Embryonic facial prominence (tissue), 1 donor: ENCODE results near the gene LHFPL3.
"Not testable (repeated sequence)": the region's sequence is repeated elsewhere in the genome, so short reads cannot be mapped to it uniquely, and the experiment has no call there.

ENCODE experiments used
- DNase-seq: peaks from one replicate; pipeline ENCODE4 v3.0.0-alpha.2; 2016; ENCODE audit errors: extremely low spot score

LHFPL3 gene

DNA sequence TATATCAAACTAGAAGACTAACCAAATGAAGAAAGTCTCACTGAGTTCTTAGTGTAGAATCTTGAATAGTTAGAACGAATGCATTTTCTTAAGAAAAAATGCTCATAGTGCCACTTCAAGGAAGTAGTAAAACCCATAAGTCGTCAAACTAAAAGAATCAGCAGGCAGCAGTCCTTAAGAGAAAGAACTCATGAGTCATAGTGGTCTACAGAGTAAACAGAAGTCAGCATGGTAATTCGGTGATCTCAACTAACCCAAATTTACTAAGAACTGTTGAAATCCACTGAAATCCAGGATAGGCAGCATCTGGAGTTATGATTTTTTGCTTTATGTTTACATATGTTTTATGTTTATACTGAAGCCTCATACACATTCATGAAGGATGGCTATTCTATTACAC, 256.2 kb downstream of the LHFPL3 start:
- no peak for DNase-seq

DNA sequence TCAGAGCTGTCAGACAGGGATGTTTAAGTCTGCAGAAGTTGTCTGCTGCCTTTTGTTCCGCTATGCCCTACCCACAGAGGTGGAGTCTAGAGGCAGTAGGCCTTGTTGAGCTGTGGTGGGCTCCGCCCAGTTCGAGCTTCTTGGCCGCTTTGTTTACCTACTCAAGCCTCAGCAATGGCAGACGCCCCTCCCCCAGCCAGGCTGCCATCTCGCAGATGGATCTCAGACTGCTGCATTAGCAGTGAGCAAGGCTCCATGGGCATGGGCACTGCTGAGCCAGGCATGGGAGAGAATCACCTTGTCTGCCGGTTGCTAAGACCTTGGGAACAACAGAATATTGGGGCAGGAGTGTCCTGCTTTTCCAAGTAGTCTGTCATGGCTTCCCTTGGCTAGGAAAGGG, 267.2 kb downstream of the LHFPL3 start:
- DNase-seq, result not testable (repeated sequence)

DNA sequence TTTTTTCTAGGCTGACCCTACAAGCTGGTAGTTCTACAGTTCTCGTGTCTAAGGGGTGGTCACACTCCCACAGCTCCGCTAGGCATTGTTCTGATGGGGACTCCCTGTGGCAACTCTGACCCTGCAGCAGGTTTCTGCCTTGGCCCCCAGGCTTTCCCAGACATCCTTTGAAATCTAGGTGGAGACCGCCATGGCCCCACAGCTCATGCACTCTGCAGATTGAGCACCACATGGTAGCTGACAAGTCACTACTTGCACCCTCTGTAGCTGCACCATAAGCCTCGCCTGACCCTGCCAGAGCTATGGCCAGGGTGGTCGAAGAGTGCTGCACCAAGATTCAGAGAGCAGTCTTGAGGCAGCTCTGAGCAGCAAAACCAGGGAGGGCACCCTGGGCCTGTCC, 275.6 kb downstream of the LHFPL3 start:
- no peak for DNase-seq

DNA sequence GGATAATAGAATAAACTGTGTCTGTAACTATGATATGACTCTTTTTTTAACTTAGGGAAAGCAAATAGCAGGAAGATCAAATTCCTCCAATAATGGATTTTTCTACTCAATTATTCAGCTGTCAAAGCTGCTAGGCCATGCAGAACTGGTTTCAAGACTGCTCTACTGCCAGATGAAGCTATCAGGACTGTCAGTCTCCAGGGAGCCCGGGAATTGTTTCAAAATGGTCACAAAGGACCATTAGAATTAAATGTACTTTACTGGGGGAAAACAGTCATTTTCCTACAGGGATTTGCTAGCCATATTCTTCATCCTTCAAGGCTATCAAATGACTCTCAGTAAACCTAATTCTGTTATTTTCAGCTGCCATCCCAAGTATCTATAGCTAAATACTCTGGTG, 276.3 kb downstream of the LHFPL3 start:
- no peak for DNase-seq

DNA sequence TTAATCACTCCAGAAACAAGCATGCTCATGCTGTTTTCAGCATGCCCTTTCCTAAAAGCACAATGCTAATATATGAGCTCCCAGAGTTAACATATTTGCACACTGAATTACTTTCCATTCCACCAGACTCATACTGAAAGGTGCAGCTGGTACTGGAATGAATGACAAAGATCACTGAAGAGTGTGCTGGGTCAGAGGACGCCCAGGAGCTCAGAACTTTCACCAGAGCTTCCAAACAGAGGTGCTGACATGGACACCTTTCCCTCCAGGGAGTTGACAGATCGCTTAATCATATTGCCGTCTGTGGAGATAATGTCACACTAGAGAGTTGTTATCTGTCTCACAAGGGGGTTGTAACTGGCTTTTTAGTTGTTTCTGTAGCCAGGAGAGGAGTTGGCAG, 292.9 kb downstream of the LHFPL3 start:
- DNase-seq, result no peak

DNA sequence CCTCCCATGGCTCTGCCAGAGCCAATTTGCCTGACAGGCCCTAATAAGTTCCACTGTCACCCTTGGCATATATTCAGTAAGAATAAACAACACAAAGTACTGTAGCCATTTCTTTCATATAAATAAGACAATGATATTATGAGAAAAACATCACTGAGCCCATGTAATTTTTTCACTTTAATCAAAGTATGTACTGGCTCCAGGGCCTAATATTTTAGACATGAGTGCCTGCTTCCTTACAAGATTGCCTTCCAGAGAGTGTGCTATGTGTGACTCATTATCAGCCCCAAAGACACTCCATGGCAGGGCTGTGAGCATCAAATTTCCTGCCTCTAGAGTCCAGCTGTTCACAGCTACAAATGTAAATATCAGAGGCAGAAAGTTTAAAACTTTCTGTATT, 297.6 kb downstream of the LHFPL3 start:
- DNase-seq, result no peak

DNA sequence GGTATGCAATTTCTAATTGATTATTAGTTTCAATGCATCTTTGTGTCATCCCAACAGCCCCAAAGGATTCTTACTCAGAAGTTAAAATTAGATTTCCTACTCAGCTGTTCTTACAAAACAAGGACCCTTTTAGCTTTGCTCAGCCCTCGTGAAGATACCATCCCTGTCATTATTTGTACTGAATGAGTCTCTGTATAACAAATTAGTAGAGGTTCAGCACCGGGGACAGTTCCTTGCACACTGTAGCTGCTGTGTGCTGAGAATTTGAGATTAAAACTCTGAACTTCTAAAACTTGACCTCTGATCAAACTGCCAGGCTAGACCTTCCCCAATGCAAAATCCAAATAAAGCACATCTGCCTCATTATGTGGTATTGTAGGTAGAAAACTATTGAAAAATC, 299.1 kb downstream of the LHFPL3 start:
- DNase-seq, result peak; percentile 31

DNA sequence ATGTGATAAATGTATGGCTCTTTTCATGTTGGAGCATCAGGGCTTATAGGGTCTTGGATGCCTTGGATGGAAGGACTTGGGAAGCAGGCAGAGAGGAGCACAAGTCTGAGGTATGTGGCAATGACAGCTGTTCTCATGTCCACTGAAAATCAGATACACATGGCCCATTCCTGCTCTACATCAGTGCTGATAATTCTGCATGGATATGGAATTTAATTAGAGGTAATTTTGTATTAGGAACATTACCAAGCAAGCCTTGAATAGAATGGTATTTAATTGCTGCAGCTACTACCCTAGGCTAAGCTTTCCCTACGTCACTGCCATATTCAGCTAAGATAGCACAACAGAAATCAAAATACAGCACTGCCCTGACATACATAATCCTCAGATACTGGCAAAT, 299.6 kb downstream of the LHFPL3 start:
- no peak for DNase-seq

DNA sequence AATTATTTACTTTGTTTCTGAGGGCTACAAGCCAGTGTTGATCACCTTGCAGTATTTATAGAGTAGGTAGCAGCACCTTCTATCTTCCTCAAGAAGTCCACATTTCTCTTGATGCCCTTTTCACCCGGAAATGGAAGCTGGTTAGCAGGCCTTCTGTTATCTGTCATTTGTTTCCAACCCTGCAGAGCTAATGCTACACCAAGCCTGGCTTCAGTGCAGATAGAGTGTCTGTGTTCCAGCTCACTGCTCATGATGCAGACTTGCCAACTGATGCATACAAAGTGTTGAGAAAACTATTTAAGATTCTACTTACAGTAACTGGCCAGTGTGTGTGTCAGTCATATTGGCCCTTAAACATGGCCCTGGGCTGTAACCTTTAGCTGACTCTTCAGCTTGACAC, 301.0 kb downstream of the LHFPL3 start:
- DNase-seq, result no peak

DNA sequence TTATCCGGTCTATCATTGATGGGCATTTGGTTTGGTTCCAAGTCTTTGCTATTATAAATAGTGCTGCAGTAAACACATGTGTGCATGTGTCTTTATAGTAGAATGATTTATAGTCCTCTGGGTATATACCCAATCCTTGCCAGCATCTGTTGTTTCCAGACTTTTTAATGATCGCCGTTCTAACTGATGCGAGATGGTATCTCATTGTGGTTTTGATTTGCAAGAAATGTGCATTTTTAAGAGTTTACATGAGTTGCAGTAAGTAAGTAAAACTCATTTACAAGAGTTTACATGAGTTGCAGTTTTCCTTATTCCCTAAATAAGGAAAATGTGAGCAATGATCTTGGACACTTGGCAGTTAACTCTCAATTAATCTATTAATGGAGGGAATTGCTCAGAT, 312.1 kb downstream of the LHFPL3 start:
- DNase-seq, result no peak

DNA sequence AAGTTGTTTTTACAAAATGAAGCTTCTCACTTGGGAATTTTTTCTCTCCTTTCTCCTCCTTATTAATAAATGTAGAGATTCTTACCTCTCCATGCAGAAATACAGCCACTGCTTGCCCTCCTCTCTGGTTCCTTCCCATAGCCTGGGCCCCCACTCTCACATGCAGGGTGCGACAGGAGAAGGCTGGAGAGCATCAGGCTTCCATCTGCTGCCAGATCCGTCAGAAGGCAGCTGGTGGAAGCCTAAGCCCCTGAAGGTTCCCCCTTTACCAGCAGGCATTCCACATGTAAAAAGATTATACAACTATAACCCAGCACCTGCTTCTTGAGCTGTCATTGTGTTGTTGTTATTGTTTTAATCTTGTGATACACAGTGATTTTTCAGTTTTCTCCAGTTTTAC, 314.2 kb downstream of the LHFPL3 start:
- no peak for DNase-seq

DNA sequence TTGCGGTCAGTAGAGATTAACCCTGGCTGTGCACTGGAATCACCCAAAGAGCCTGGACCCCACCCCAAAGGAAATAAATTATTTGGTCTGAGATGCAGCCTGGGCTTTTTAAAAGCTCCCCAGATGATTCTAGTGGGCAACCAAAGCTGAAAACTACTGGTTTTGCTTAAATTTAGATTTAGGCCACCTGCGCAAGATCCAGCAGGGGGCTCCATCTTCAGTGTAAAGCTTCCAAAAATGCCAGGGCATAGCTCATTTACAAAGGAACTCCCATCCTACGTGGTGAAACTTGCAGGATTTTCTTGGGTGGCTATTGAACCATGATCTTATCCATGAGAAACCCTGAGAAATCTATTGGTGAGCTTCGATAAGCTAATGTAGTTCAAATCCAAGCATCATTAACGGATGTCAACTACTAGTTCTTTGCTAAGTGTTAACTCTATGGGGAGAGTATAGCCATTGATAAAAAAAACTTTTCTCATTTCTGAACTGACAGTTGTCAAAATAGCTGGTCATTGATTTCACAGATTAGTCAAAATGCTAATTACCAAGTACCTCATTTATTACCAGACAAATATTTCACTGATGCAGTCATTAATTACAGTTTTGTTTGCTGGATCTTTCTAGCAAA, 315.3 kb downstream of the LHFPL3 start:
- DNase-seq, result no peak

DNA sequence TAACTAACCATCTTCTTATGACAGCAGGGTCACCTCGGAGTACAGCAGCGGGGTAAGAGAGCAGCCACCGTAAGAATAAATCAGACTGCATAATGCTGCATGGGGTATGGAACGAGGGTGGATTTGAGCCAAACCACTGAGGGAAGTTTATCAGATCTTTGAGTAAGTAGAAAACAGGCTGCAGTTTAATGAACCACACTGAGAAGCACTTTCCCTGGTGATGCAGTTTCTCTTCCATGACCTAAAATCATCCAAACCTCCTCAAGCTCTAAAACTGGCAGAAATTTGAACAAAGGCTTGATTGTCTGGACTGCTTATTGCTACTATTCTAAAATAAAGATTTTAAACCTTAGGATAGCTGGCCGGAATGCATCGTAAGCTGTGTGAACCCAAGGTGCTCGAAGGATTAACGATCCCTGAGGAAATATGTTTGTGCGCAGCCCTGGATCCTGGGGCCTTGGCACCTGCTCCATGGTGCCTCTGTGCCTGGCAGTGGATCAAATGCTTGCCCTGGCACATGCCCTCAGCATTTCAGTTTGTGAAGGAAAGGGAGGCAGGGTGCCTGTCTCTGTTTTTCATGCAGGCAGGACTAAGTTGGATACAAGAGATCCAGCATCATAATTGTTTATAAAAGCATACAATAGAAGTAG, 322.7 kb downstream of the LHFPL3 start:
- no peak for DNase-seq

DNA sequence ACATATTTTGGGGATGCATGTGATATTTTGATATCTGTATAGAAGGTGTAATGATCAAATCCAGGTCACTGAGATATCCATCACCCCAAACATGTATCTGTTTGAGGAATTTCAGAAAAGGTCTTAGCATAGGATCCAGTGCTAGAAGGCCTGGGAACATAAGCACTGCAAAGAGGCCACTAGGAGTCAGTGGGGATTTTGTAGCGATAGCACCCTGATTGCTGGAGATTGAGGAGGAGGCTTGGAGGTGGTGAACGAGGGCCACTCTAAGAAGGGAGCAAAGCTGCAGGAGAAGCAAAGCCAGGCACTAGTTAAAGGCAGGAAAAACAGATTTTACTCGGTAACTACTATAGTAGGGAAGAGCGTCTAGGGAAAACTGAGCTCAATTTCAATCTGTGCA, 324.0 kb downstream of the LHFPL3 start:
- no peak for DNase-seq

DNA sequence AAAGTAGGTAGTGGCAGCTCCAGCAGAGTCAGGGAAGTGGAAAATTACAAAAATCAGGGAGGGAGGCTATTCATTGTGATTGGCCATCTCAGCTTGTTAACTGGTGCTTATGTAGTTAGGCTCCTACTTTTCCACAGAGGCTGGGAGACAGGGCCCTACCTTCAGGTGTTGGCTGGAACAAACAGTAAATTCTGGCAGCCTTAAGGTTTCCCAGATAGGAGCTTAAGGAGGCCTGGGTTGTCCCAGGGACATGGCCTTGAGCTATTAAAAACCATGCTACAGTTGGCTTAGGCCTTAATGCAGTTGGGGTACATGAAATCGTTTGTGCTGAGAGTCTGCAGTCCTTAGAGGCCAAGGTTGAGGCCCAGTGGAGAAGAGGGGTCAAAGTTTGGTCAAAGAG, 324.5 kb downstream of the LHFPL3 start:
- DNase-seq, result no peak

DNA sequence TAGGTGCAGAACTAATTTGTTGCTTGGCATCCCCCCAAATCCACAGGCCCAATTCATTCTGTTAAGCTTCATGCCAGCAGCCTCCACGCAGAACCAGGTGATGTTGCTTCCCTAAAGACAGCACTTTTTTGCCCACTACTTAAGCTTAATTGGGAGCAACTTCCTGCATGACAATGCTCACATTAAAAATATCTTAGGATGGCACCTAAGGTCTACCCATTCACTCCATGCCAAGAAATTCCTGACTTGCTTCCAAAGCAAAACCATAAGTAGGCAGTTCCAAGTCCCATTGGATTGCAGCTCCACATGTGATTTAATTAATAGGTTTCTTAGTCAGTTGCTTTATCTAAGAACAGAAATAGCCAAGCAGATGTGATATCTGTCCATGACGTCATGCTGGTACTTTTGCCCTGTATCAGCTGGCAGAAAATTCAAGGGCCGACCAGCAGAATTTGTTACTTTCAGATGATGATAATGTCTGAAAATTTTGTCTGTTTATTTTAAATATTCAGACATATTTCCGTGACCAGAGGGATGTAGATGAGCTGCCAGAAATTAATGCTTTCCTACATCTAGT, 325.5 kb downstream of the LHFPL3 start:
- DNase-seq, result no peak

DNA sequence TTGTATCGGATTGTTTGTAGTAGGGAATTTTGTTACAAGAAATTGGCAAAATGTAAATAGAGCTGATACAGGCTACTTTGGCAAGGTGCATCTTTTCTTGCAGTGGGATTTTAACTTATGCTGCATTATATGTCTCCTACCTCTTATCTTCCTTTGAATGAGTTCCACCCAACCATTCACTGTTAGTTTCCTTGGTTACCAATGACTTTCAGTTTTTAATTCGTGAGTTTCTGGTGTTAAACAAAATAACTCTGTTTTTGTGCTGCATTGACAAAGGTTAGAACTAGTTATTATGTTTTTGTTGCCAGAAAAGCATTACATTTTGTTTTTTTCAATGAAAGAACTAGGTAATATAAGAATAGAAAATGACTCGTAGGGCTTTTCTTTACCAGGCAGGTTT, 327.2 kb downstream of the LHFPL3 start:
- no peak for DNase-seq

DNA sequence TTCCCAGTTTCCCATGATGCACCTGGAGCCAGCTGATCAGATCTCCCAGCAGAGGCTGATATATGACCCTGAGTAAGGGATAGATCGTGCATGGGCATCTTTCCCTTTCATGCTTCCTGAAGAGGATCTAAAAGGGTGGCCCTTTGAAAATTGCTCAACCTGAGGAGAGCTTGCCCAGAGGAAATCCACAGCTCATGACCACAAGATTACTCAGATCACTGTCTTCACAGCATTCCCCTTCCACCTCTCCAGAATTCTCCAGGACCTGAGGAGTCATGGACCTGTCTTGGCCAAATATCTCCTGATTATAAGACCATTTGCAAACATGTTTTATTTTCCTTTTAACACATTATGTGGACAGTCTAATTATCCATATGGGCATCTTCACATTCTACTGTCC, 328.1 kb downstream of the LHFPL3 start:
- no peak for DNase-seq

DNA sequence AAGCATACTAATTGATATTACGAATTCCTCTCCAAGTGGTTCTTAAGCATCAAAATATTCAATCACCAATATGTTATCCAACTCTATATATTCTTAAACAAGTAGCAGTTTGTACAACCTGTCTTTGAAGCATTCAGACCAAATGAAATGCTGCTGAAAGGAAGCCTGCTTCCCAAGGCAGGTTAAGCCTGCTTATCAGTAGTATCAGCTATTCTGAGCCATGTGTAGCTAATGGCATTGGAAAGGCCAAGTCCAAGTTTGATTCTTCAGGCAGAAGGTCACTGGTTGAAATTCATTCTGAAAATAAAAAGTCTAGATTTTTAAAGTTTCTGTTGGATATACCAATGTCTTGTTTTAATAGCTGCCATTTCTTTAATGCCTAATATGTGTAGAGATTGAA, 328.7 kb downstream of the LHFPL3 start:
- DNase-seq, result no peak

DNA sequence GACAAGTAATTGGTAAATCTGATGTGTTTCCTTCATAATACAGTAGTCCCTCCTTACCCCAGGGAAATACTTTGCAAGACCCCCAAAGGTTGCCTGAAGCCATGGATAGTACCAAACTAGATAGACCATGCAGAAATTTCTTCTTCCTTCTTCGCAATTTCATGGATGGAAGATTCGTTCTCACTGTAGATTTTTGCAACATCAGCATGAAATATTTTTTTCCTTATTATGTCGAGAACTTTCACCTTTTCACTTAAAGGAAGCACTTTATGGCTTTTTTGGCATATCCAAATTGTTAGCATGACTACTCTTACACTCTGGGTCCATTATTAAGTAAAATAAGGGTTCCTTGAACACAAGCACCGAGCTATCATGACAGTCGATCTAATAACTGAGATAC, 333.2 kb downstream of the LHFPL3 start:
- no peak for DNase-seq

DNA sequence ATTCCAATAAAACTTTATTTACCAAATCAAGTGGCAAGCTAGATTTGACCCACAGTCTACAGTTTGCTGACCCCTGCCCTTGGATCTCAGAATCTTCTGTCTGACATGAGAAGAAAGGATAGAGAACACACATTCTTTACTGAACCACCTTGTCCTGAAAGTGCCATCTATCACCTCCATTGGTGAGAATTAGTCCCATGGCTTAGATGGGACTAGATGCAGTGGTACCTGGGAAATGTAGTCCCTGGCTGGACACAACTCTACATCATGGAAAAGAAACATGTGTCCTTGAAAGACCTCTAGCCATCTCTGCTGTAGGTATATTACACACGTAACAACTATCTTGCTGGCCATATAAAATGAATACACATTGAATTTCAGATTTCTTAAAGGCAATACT, 336.2 kb downstream of the LHFPL3 start:
- DNase-seq, result no peak

DNA sequence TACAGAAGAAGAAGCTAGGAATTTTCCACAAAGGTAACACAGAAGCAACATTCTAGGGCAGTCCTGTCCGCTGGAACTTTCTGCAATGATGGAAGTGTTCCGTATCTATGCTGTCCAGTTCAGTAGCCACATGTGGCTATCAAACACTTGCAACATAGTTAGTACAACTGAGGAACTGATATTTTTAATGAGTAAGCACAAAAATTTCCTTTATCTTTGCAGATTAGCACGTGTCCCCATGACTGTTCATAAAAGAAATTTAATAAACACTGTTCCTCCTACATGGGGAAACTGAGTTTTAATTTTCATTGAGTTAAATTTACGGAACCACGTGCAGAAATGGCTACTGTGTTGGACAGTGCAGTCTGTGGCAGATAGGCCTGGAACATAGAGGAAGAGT, 349.2 kb downstream of the LHFPL3 start:
- DNase-seq, result no peak

DNA sequence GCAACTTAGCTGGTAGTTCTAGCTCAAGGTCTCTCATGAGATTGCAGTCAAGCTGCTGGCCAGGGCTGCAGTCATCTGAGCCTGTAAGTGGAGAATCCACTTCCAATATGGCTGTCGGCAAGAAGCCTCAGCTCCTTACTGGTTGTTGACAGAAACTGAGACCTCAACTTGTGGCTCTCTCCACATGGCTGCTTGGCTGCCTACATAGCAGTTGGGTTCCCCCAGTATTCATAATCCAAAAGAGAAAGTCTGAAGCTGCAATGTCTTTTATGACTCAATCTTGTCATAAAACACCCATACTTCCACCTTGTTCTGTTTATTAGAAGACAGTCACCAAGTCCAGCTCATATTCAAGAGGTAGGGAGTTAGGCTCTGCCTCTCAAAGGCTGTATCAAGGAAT, 350.7 kb downstream of the LHFPL3 start:
- no peak for DNase-seq

DNA sequence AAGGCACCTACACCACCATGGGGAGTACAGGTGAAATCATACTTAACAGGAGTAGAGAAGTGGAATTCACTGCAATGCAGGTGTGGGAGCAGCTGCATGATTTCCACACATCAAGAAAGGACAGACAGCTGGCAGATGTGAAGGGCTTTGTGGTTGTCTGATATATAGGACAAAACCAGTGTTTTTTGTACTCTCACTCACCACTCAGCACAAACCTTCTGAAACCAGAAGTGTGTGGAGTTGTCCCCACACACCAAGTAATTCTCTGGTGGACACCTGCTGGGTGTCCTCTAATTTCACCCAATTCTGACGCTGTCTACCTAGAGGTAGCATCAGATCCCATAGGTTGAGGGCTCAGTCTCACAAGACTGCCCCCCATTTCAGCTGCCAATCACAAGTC, 357.9 kb downstream of the LHFPL3 start:
- DNase-seq, result no peak
